Measurements from ENCODE around the gene VPS8. TPM values are rescaled to one million over a fixed set of nuclear protein-coding genes. Genes with fewer than 3 reads are reported as not detected.

VPS8 gene
- total RNA-seq, 1 experiment from 2014 or later, result 37.6 TPM

- ChIA-PET POLR2A (no interaction called here), CTCF (interaction anchor here (1.5 kb wide), 1 partner anchor 10 kb away, joined by 6 read pairs; no protein-coding TSS in a partner anchor)
Measured at GRCh38 chr3:184798120-184798519, 13.8 kb upstream of the VPS8 start.

GRCh38 chr3:184800349-184800930 is 11.5 kb upstream of the VPS8 start:
- H3K9ac ChIP-seq (ENCODE audit: low read length), result no peak overlapping the region
- ChIA-PET CTCF (interaction anchor here (1.4 kb wide), 1 partner anchor 429 kb away, joined by 5 read pairs; no protein-coding TSS in a partner anchor), POLR2A (interaction anchor here (1.0 kb wide), 1 partner anchor 239 kb away, joined by 3 read pairs; the partner anchor contains the start of gene EPHB3), RAD21 (ENCODE audit: low non-redundant PET in 1 of 2, low total read pairs in 2 of 2, uncharacterized antibody in 2 of 2, unreplicated experiment in 2 of 2) (no interaction called here)
- no peak overlapping the region for H3K4me3 ChIP-seq (replicated peaks in 1 of 2; ENCODE audit: low read depth in 1 of 2, low read length in 2 of 2)
- H3K9me3 ChIP-seq (ENCODE audit: control insufficient read depth in 1 of 2, insufficient read depth in 1 of 2, low read depth in 1 of 2, low read length in 2 of 2), result no peaks in the 10 kb centered on the region
- BruUV-seq (replicated peaks), result no TSS peak
- ATAC-seq, result no peak
- H2AFZ ChIP-seq (ENCODE audit: low read depth, low read length, poor library complexity, severe bottlenecking), result no peak overlapping the region
- H4K20me1 ChIP-seq (ENCODE audit: insufficient read depth), result no peaks in the 10 kb centered on the region
- H3K36me3 ChIP-seq (ENCODE audit: control insufficient read depth in 1 of 2, insufficient read depth in 2 of 2, low read length in 2 of 2), result no peaks in the 10 kb centered on the region
- intact Hi-C loops (cut with micrococcal nuclease), result no loop called here
- no peak for DNase-seq (ENCODE audit: low read depth, low spot score)
- no peak overlapping the region for H3K4me2 ChIP-seq (ENCODE audit: low read length)
- H3K27ac ChIP-seq (ENCODE audit: low read depth, low read length), result no peak overlapping the region
- no peaks in the 10 kb centered on the region for H3K79me2 ChIP-seq (ENCODE audit: insufficient read depth, low read length)
- H3K4me1 ChIP-seq (ENCODE audit: control insufficient read depth in 1 of 2, insufficient read depth in 2 of 2, low read length in 2 of 2), result peaks cover 0 to 3% of the 10 kb centered on the region in 2 experiments; a peak in 2 of 4 replicates
- no peaks in the 10 kb centered on the region for H3K27me3 ChIP-seq (ENCODE audit: insufficient read depth, low read length)
- H3K9me2 ChIP-seq (ENCODE audit: insufficient read depth), result no peaks in the 10 kb centered on the region
- TF ChIP-seq MAX (IDR thresholded peaks at IDR 0.05) (no peak), CBX3 (IDR thresholded peaks at IDR 0.05; ENCODE audit: low read depth) (no peak), ZNF274 (IDR thresholded peaks at IDR 0.05; ENCODE audit: low read depth, low read length) (no peak), EZH2phosphoT487 (IDR thresholded peaks at IDR 0.05; ENCODE audit: borderline replicate concordance) (no peak), RAD21 (IDR thresholded peaks at IDR 0.05; ENCODE audit: low read depth) (no peak), SP1 (IDR thresholded peaks at IDR 0.05; ENCODE audit: low read depth) (no peak), EGR1 (IDR thresholded peaks at IDR 0.05; ENCODE audit: low read depth) (no peak), EZH2 (IDR thresholded peaks at IDR 0.05) (no peak), ZBTB33 (IDR thresholded peaks at IDR 0.05; ENCODE audit: extremely low read depth, insufficient replicate concordance, low read length) (no peak), ZFX (IDR thresholded peaks at IDR 0.05) (no peak), CTCF (IDR thresholded peaks at IDR 0.05 in 2 of 3, conservative IDR thresholded peaks at IDR 0.05 in 1 of 3; ENCODE audit: borderline replicate concordance in 1 of 3, insufficient read depth in 1 of 3, low read depth in 2 of 3, low read length in 2 of 3) (no peak), SRF (IDR thresholded peaks at IDR 0.05; ENCODE audit: low read depth) (no peak), YY1 (IDR thresholded peaks at IDR 0.05; ENCODE audit: extremely low read depth, insufficient replicate concordance, low read depth, low read length) (no peak)

More at GRCh38 chr3:184798120-184798519, 13.8 kb upstream of the VPS8 start:
- Histone ChIP-seq H3K4me1 (ENCODE audit: control insufficient read depth in 1 of 2, insufficient read depth in 2 of 2, low read length in 2 of 2) (no peaks in the 10 kb centered on the region), H3K27ac (ENCODE audit: low read depth, low read length) (no peak overlapping the region), H3K4me2 (ENCODE audit: low read length) (no peak overlapping the region), H3K27me3 (ENCODE audit: insufficient read depth, low read length) (no peaks in the 10 kb centered on the region), H4K20me1 (ENCODE audit: insufficient read depth) (no peaks in the 10 kb centered on the region), H3K9me3 (ENCODE audit: control insufficient read depth in 1 of 2, insufficient read depth in 1 of 2, low read depth in 1 of 2, low read length in 2 of 2) (no peaks in the 10 kb centered on the region), H3K9ac (ENCODE audit: low read length) (no peak overlapping the region), H3K79me2 (ENCODE audit: insufficient read depth, low read length) (no peaks in the 10 kb centered on the region), H3K36me3 (ENCODE audit: control insufficient read depth in 1 of 2, insufficient read depth in 2 of 2, low read length in 2 of 2) (no peaks in the 10 kb centered on the region), H2AFZ (ENCODE audit: low read depth, low read length, poor library complexity, severe bottlenecking) (no peak overlapping the region), H3K4me3 (replicated peaks in 1 of 2; ENCODE audit: low read depth in 1 of 2, low read length in 2 of 2) (no peak overlapping the region), H3K9me2 (ENCODE audit: insufficient read depth) (no peaks in the 10 kb centered on the region)
- no peak for TF ChIP-seq POLR2AphosphoS5 (IDR thresholded peaks at IDR 0.05; ENCODE audit: low read depth, low read length)
- TF ChIP-seq EZH2 (IDR thresholded peaks at IDR 0.05), result no peak
- no peak for TF ChIP-seq ZFX (IDR thresholded peaks at IDR 0.05)
- no peak for TF ChIP-seq ELF1 (IDR thresholded peaks at IDR 0.05; ENCODE audit: borderline replicate concordance, low read depth)
- no peak for TF ChIP-seq RAD21 (IDR thresholded peaks at IDR 0.05; ENCODE audit: low read depth)
- TF ChIP-seq JUND (IDR thresholded peaks at IDR 0.05), result no peak
- TF ChIP-seq EZH2phosphoT487 (IDR thresholded peaks at IDR 0.05; ENCODE audit: borderline replicate concordance), result no peak
- no peak for TF ChIP-seq POLR2A (IDR thresholded peaks at IDR 0.05; ENCODE audit: borderline replicate concordance, extremely low read depth, insufficient read depth, insufficient read length)
- intact Hi-C loops (cut with micrococcal nuclease), result no loop called here
- no TSS peak for BruUV-seq (replicated peaks)
- ATAC-seq (no peak), DNase-seq (ENCODE audit: low read depth, low spot score) (no peak)
- RAD21 ChIA-PET (ENCODE audit: low non-redundant PET in 1 of 2, low total read pairs in 2 of 2, uncharacterized antibody in 2 of 2, unreplicated experiment in 2 of 2), result no interaction called here

Measured in HCT116 (cell line).